ENCODE data around the gene PLEKHG4. TPM values are rescaled to one million over a fixed set of nuclear protein-coding genes. Genes with fewer than 3 reads are reported as not detected.

Gene PLEKHG4
- total RNA-seq, 2 donors from 2014 or later, result 13.1 to 14.7 TPM

DNA sequence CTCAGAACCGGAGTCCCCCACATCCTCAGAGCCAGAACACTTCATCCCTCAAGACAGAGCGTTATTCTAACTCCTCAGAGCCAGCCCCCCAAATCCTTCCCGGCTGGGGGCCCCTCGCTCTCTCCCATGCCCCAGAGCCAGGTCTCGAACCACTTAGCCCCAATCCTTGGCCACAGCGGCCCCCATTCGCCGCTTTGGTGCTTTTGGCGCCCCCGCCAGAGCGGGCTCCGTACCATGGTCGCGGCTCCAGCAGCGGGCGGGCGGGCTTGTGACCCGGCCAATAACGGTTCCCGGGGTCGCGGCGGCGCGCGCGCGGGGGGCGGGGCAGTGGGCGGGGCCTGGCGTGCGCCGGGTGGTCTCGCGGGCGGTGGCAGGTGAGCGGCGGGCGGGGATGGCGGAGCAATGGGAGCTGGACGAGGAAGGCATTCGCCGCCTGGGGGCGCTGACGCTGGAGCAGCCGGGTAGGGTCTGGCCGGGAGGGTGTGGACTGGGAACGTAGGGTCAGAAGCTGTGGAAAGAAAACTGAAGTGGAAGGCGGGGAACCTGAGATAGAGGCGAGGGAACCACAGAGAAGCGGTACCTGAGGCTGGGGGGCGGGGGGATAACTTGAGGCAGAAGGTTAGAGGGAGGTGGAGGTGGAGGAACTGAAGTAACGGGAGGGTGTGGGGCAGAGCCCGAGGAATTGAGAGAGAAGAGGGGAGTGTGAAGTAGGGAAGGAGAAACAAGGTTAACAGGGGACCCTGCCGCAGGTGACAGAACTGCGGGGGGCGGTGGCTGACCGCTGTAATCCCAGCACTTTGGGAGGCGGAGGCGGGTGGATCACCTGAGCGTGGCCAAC is 47.4 kb downstream of the PLEKHG4 start, which contains the start of the genes KCTD19 and LRRC36:
Gene KCTD19 (minus strand): TSS at position 270 of the 838 bp plus-strand sequence. CDS start 34 bp downstream, at position 236.
Gene LRRC36 (plus strand): TSS at position 344 of the 838 bp plus-strand sequence. CDS start 48 bp downstream, at position 392.
- Histone ChIP-seq H3K9ac (ENCODE audit: low read depth in 2 of 2, low read length in 2 of 2) (peak within 1 kb of the TSS in 1 of 2 donors; percentile 46), H3K4me3 (peak within 1 kb of the TSS; percentile 36), H3K9me3 (no peaks in the 10 kb centered on the region), H3K4me1 (peaks cover 5% of the 10 kb centered on the region), H3K36me3 (no peaks in the 10 kb centered on the region), H3K27ac (no peak within 1 kb of the TSS), H3K27me3 (peaks cover 4% of the 10 kb centered on the region)
- peak; percentile 77 for DNase-seq
- TF ChIP-seq, protein P1, sequence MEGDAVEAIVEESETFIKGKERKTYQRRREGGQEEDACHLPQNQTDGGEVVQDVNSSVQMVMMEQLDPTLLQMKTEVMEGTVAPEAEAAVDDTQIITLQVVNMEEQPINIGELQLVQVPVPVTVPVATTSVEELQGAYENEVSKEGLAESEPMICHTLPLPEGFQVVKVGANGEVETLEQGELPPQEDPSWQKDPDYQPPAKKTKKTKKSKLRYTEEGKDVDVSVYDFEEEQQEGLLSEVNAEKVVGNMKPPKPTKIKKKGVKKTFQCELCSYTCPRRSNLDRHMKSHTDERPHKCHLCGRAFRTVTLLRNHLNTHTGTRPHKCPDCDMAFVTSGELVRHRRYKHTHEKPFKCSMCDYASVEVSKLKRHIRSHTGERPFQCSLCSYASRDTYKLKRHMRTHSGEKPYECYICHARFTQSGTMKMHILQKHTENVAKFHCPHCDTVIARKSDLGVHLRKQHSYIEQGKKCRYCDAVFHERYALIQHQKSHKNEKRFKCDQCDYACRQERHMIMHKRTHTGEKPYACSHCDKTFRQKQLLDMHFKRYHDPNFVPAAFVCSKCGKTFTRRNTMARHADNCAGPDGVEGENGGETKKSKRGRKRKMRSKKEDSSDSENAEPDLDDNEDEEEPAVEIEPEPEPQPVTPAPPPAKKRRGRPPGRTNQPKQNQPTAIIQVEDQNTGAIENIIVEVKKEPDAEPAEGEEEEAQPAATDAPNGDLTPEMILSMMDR (IDR thresholded peaks at IDR 0.05), result no peak
- intact Hi-C loops (cut with DNase I), result no loop called here

DNA sequence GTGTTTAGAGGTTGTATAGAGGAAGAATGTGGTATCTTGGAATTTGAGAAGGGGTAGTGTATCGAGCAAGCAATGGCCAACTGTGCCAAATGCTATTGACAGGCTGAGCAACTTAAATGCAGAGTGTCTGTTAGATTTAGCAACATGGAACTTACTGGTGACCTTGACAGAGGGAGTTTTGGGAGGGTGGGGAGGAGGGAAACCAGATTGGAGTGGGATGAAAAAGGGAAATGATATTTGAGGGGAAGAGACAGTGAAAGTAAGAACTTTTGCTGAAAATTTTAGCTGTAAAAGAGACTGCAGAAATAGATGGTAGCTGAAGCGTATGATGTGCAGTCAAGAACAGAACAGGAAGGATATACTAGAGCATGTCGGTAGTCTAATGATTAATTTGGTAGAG is 48.4 kb downstream of the PLEKHG4 start:
- no peak overlapping the region for H3K27ac ChIP-seq
- H3K36me3 ChIP-seq, result no peaks in the 10 kb centered on the region
- no peak overlapping the region for H3K9ac ChIP-seq (ENCODE audit: low read depth in 2 of 2, low read length in 2 of 2)
- intact Hi-C loops (cut with DNase I), result no loop called here
- TF ChIP-seq, protein P1 (IDR thresholded peaks at IDR 0.05), result no peak
- H3K27me3 ChIP-seq, result peaks cover 4% of the 10 kb centered on the region
- H3K9me3 ChIP-seq, result no peaks in the 10 kb centered on the region
- no peak overlapping the region for H3K4me3 ChIP-seq
- DNase-seq, result no peak
- peaks cover 5% of the 10 kb centered on the region for H3K4me1 ChIP-seq

DNA sequence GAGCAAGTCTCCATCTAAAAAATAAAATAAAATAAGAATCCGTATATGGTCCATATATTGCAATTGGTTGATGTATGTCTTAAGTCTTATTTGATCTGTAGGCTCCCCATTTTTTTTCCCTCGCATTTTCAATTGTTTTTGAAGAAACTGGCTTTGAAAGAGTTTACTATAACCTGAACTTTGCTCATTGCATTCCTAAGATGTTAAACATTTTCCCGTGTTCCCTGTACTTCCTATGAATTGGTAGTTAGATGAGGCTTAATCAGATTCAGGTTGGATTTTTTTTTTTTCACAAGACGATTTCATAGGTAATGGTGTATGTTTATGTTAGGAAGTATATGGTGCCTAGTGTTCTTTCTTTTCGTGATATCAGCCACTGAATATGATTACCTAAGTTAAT is 50.6 kb downstream of the PLEKHG4 start:
- H3K27me3 ChIP-seq, result peaks cover 1% of the 10 kb centered on the region
- H3K9me3 ChIP-seq, result no peaks in the 10 kb centered on the region
- no peak overlapping the region for H3K27ac ChIP-seq
- no peak overlapping the region for H3K9ac ChIP-seq (ENCODE audit: low read depth in 2 of 2, low read length in 2 of 2)
- no peak for DNase-seq
- H3K36me3 ChIP-seq, result no peaks in the 10 kb centered on the region
- no peak overlapping the region for H3K4me3 ChIP-seq
- intact Hi-C loops (cut with DNase I), result no loop called here
- TF ChIP-seq, protein P1 (IDR thresholded peaks at IDR 0.05), result no peak
- H3K4me1 ChIP-seq, result peaks cover 5% of the 10 kb centered on the region

DNA sequence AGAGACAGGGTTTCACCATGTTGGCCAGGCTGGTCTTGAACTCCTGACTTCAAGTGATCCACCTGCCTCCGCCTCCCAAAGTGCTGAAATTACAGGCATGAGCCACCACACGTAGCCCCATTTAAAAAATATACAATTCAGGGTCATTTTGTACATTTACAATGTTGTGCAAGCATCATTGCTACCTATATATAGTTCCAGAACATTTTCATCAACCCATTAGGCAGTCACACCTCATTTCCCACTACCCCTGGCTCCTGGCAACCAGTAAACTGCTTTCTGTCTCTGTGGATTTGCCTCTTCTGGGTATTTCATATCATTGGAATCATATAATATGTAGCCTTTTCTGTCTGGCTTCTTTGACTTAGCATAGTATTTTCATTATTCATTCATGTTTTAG is 54.0 kb downstream of the PLEKHG4 start:
- no peak overlapping the region for H3K4me3 ChIP-seq
- no peaks in the 10 kb centered on the region for H3K36me3 ChIP-seq
- H3K27me3 ChIP-seq, result no peaks in the 10 kb centered on the region
- H3K27ac ChIP-seq, result no peak overlapping the region
- H3K9me3 ChIP-seq, result no peaks in the 10 kb centered on the region
- no peak overlapping the region for H3K9ac ChIP-seq (ENCODE audit: low read depth in 2 of 2, low read length in 2 of 2)
- TF ChIP-seq, protein P1 (IDR thresholded peaks at IDR 0.05), result no peak
- intact Hi-C loops (cut with DNase I), result no loop called here
- DNase-seq, result no peak
- no peaks in the 10 kb centered on the region for H3K4me1 ChIP-seq

DNA sequence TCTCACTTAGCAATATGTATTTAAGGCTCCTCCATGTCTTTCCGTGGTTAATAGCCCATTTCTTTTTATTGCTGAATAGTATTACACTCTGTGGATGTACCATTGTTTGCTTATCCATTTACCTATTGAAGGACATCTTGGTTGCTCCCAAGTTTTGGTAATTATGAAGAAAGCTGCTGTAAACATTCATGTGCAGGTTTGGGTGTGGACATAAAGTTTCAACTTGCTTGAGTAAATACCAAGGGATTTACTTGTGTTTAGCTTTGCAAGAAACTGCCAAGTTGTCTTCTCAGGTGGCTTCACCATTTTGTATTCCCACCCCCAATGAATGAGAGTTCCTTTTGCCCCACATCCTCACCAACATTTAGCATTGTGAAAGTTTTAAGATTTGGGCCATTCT is 56.8 kb downstream of the PLEKHG4 start:
- H3K27ac ChIP-seq, result no peak overlapping the region
- no peak overlapping the region for H3K9ac ChIP-seq (ENCODE audit: low read depth in 2 of 2, low read length in 2 of 2)
- TF ChIP-seq, protein P1 (IDR thresholded peaks at IDR 0.05), result no peak
- no peaks in the 10 kb centered on the region for H3K9me3 ChIP-seq
- no peaks in the 10 kb centered on the region for H3K27me3 ChIP-seq
- H3K36me3 ChIP-seq, result no peaks in the 10 kb centered on the region
- DNase-seq, result no peak
- no peaks in the 10 kb centered on the region for H3K4me1 ChIP-seq
- intact Hi-C loops (cut with DNase I), result no loop called here
- H3K4me3 ChIP-seq, result no peak overlapping the region

Measured in colonic mucosa (tissue), 4 donors.